GM18508 (cell line): ENCODE data around the gene LETM1.
"Not testable (repeated sequence)": the region's sequence is repeated elsewhere in the genome, so short reads cannot be mapped to it uniquely, and the experiment has no call there.

Experiments
- ATAC-seq: cut with Tn5 transposase; IDR thresholded peaks from one replicate; pipeline ENCODE4 v1.9.1; 2021; ENCODE audit warnings: moderate number of reproducible peaks; ENCODE audit not compliant: insufficient read depth, unreplicated experiment

The LETM1 gene

GRCh38 chr4:1854752-1855151 is 1.2 kb downstream of the LETM1 start:
- no peak for ATAC-seq

GRCh38 chr4:1852904-1853623 is 2.9 kb downstream of the LETM1 start:
- no peak for ATAC-seq

- no peak for ATAC-seq
These were observed 4.2 kb downstream of the LETM1 start for GRCh38 chr4:1851575-1852410.

- ATAC-seq = no peak
These were observed 4.8 kb downstream of the LETM1 start for GRCh38 chr4:1851160-1851559.

GRCh38 chr4:1850276-1850675 is 5.7 kb downstream of the LETM1 start:
- ATAC-seq = no peak

GRCh38 chr4:1846580-1846979 is 9.4 kb downstream of the LETM1 start:
- no peak for ATAC-seq

- not testable (repeated sequence) for ATAC-seq
These were observed 11.3 kb downstream of the LETM1 start for GRCh38 chr4:1844618-1845017.

GRCh38 chr4:1843852-1844251 is 12.1 kb downstream of the LETM1 start:
- ATAC-seq = no peak

- ATAC-seq = no peak
These were observed 12.9 kb downstream of the LETM1 start for GRCh38 chr4:1842993-1843448.

- ATAC-seq = no peak
These were observed 13.5 kb downstream of the LETM1 start for GRCh38 chr4:1842339-1842895.

GRCh38 chr4:1841887-1842210 is 14.1 kb downstream of the LETM1 start:
- no peak for ATAC-seq

- ATAC-seq = no peak
These were observed 14.6 kb downstream of the LETM1 start for GRCh38 chr4:1841201-1841886.

- ATAC-seq = no peak
These were observed 16.7 kb downstream of the LETM1 start for GRCh38 chr4:1839282-1839681.

GRCh38 chr4:1837069-1837468 is 18.9 kb downstream of the LETM1 start:
- ATAC-seq = no peak

- no peak for ATAC-seq
These were observed 19.3 kb downstream of the LETM1 start for GRCh38 chr4:1836650-1837049.

- not testable (repeated sequence) for ATAC-seq
These were observed 20.1 kb downstream of the LETM1 start for GRCh38 chr4:1835836-1836235.

- no peak for ATAC-seq
These were observed 21.7 kb downstream of the LETM1 start for GRCh38 chr4:1834047-1834775.

- no peak for ATAC-seq
These were observed 22.5 kb downstream of the LETM1 start for GRCh38 chr4:1833307-1834046.

GRCh38 chr4:1832690-1833089 is 23.3 kb downstream of the LETM1 start:
- no peak for ATAC-seq

GRCh38 chr4:1831331-1831730 is 24.6 kb downstream of the LETM1 start:
- ATAC-seq = no peak
